ENCODE results near the gene FUNDC2. TPM values are rescaled to one million over a fixed set of nuclear protein-coding genes. Genes with fewer than 3 reads are reported as not detected.

Gene FUNDC2
- total and polyA plus RNA-seq, 2 donors from 2014 or later: 98.2 to 239 TPM

DNA sequence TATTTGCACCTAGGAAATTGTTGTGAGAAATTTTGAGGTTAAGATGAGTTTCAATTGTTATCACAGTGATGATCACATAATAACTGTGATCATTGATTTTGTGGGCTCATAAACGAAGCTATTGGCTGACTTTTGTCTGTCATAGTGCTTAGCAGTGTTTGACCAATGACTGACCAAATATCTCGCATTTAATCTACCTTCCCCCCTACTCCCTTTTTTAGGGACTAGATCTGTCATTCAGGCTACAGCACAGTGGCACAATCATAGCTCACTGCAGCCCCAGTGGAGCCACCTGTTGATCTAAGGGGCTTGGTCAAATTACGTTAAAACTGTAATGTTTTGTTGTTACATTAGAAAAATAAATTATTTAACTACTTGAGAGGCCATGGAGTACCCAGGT is 1.5 kb downstream of the FUNDC2 start:
- DNase-seq (no peak), FAIRE-seq (no peak)
- peaks cover 0 to 2% (median 0%) of the 10 kb centered on the region in 3 donors for H3K4me1 ChIP-seq (ENCODE audit: control insufficient read depth in 2 of 3, insufficient read depth in 2 of 3, low read depth in 1 of 3, low read length in 3 of 3)
- intact Hi-C loops (cut with DNase I): no loop called here
- no peaks in the 10 kb centered on the region for H3K36me3 ChIP-seq (ENCODE audit: control insufficient read depth in 2 of 3, insufficient read depth in 3 of 3, low read length in 3 of 3)
- peak overlapping the region; percentile 94 for H3K27ac ChIP-seq (ENCODE audit: low read depth in 2 of 2, low read length in 2 of 2)
- TF ChIP-seq, protein P1, sequence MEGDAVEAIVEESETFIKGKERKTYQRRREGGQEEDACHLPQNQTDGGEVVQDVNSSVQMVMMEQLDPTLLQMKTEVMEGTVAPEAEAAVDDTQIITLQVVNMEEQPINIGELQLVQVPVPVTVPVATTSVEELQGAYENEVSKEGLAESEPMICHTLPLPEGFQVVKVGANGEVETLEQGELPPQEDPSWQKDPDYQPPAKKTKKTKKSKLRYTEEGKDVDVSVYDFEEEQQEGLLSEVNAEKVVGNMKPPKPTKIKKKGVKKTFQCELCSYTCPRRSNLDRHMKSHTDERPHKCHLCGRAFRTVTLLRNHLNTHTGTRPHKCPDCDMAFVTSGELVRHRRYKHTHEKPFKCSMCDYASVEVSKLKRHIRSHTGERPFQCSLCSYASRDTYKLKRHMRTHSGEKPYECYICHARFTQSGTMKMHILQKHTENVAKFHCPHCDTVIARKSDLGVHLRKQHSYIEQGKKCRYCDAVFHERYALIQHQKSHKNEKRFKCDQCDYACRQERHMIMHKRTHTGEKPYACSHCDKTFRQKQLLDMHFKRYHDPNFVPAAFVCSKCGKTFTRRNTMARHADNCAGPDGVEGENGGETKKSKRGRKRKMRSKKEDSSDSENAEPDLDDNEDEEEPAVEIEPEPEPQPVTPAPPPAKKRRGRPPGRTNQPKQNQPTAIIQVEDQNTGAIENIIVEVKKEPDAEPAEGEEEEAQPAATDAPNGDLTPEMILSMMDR (IDR thresholded peaks at IDR 0.05; ENCODE audit: borderline replicate concordance, extremely low read depth, insufficient read depth): no peak
- peak overlapping the region in 2 of 3 donors; percentile 24 to 96 for H3K9ac ChIP-seq (ENCODE audit: low read length in 3 of 3)
- H3K9me3 ChIP-seq (ENCODE audit: control insufficient read depth in 2 of 3, insufficient read depth in 1 of 3, low read length in 3 of 3): no peaks in the 10 kb centered on the region
- peak overlapping the region in 2 of 3 donors; percentile 92 to 98 for H3K4me3 ChIP-seq (ENCODE audit: low read length in 3 of 3)
- no peaks in the 10 kb centered on the region for H3K27me3 ChIP-seq (ENCODE audit: control insufficient read depth, insufficient read depth, low read length)

DNA sequence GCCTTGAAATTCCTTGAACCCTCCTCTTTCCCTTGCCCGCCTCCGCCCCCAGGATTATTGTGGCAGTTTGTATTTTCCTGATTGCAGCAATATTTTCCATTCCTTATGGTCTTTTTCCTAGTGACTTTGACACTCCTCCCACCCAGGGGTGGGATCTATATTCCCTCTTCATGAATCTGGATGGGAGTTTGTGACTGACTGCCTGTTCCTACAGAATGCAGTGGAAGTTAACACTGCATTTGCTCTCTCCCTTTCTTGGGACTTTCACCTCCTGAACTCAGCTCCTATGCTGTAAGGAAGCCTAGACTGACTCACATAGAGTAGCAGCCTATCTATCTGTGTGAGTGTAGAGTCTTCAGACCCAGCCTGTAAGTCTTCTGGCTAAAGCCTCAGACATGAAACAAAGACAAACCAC is 2.2 kb downstream of the FUNDC2 start:
- H3K27me3 ChIP-seq (ENCODE audit: control insufficient read depth, insufficient read depth, low read length): no peaks in the 10 kb centered on the region
- no peak overlapping the region for H3K4me3 ChIP-seq (ENCODE audit: low read length in 3 of 3)
- H3K9me3 ChIP-seq (ENCODE audit: control insufficient read depth in 2 of 3, insufficient read depth in 1 of 3, low read length in 3 of 3): no peaks in the 10 kb centered on the region
- peaks cover 0 to 5% (median 0%) of the 10 kb centered on the region in 3 donors for H3K36me3 ChIP-seq (ENCODE audit: control insufficient read depth in 2 of 3, insufficient read depth in 3 of 3, low read length in 3 of 3)
- no peak for DNase-seq
- intact Hi-C loops (cut with DNase I): no loop called here
- no peak overlapping the region for H3K27ac ChIP-seq (ENCODE audit: low read depth in 2 of 2, low read length in 2 of 2)
- no peak for FAIRE-seq
- H3K9ac ChIP-seq (ENCODE audit: low read length in 3 of 3): peak overlapping the region in 1 of 3 donors; percentile 12
- H3K4me1 ChIP-seq (ENCODE audit: control insufficient read depth in 2 of 3, insufficient read depth in 2 of 3, low read depth in 1 of 3, low read length in 3 of 3): peaks cover 0 to 2% (median 0%) of the 10 kb centered on the region in 3 donors
- TF ChIP-seq, protein P1 (IDR thresholded peaks at IDR 0.05; ENCODE audit: borderline replicate concordance, extremely low read depth, insufficient read depth): no peak

DNA sequence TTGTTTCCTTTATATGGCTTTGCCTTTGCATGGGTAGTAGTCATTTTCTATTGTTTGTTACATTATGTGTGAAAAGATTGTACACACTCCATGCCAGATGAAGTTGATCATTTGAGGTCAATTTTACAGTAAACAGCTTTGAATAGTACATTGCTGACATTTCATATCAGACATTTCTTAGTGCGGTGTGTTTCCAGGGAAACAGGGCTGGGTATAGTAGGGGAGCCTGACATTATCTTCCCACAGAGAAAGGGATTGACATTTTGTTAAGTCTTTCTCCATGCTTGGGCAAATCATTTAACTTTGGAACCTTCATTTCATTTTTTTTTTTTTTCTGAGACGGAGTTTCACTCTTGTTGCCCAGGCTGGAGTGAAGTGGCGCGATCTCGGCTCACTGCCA is 5.0 kb downstream of the FUNDC2 start:
- H3K4me3 ChIP-seq (ENCODE audit: low read length in 3 of 3): no peak overlapping the region
- H3K27ac ChIP-seq (ENCODE audit: low read depth in 2 of 2, low read length in 2 of 2): no peak overlapping the region
- intact Hi-C loops (cut with DNase I): no loop called here
- no peaks in the 10 kb centered on the region for H3K27me3 ChIP-seq (ENCODE audit: control insufficient read depth, insufficient read depth, low read length)
- DNase-seq: no peak
- H3K4me1 ChIP-seq (ENCODE audit: control insufficient read depth in 2 of 3, insufficient read depth in 2 of 3, low read depth in 1 of 3, low read length in 3 of 3): peaks cover 0 to 2% (median 0%) of the 10 kb centered on the region in 3 donors
- H3K9me3 ChIP-seq (ENCODE audit: control insufficient read depth in 2 of 3, insufficient read depth in 1 of 3, low read length in 3 of 3): no peaks in the 10 kb centered on the region
- FAIRE-seq: no peak
- TF ChIP-seq, protein P1 (IDR thresholded peaks at IDR 0.05; ENCODE audit: borderline replicate concordance, extremely low read depth, insufficient read depth): no peak
- H3K36me3 ChIP-seq (ENCODE audit: control insufficient read depth in 2 of 3, insufficient read depth in 3 of 3, low read length in 3 of 3): peaks cover 0 to 5% (median 0%) of the 10 kb centered on the region in 3 donors
- H3K9ac ChIP-seq (ENCODE audit: low read length in 3 of 3): no peak overlapping the region

DNA sequence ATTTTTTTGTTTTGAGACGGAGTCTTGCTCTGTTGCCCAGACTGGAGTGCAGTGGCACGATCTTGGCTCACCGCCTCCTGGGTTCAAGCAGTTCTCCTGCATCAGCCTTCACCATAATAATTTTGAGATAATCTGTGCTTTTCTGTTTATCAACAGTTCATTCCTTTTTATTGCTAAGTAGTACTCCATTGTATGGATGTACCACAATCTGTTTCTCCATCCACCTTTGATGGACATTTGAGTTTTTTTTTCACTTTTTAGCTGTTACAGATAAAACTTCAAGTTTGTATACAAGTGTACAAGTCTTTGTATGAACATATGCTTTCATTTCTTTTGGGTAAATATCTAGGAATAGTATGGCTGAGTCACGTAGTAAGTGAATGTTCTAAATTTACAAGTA is 9.0 kb downstream of the FUNDC2 start:
- no peak for FAIRE-seq
- Histone ChIP-seq H3K9me3 (ENCODE audit: control insufficient read depth in 2 of 3, insufficient read depth in 1 of 3, low read length in 3 of 3) (no peaks in the 10 kb centered on the region), H3K4me1 (ENCODE audit: control insufficient read depth in 2 of 3, insufficient read depth in 2 of 3, low read depth in 1 of 3, low read length in 3 of 3) (no peaks in the 10 kb centered on the region), H3K27ac (ENCODE audit: low read depth in 2 of 2, low read length in 2 of 2) (no peak overlapping the region), H3K4me3 (ENCODE audit: low read length in 3 of 3) (no peak overlapping the region), H3K36me3 (ENCODE audit: control insufficient read depth in 2 of 3, insufficient read depth in 3 of 3, low read length in 3 of 3) (peaks cover 0 to 5% (median 0%) of the 10 kb centered on the region in 3 donors), H3K27me3 (ENCODE audit: control insufficient read depth, insufficient read depth, low read length) (no peaks in the 10 kb centered on the region), H3K9ac (ENCODE audit: low read length in 3 of 3) (no peak overlapping the region)
- DNase-seq: no peak
- intact Hi-C loops (cut with DNase I): no loop called here
- TF ChIP-seq, protein P1 (IDR thresholded peaks at IDR 0.05; ENCODE audit: borderline replicate concordance, extremely low read depth, insufficient read depth): no peak
